SK-N-SH (cell line): Measurements from ENCODE around the gene TAF1L. TPM values are rescaled to one million over a fixed set of nuclear protein-coding genes. Genes with fewer than 3 reads are reported as not detected.

ENCODE experiments used
- CTCF ChIA-PET: fragments of 300-600, 350-600 bp; formaldehyde crosslinking; extraction: SDS; loops from one replicate; lab custom pipeline; 2021; lab: Yijun Ruan, JAX
- POLR2A ChIA-PET: fragments of 350-600 bp; sonication (Branson Sonifier 250); formaldehyde crosslinking; extraction: SDS; loops from one replicate; lab custom pipeline; 2020; ENCODE audit warnings: antibody characterized with exemption, inconsistent platforms; lab: Yijun Ruan, JAX
- DNase-seq: peaks from one replicate; pipeline ENCODE4 v3.0.0; 2012
- H2AFZ ChIP-seq: fragments of 200-600 bp; sonication (generic); 2 replicates; pipeline ENCODE4 v1.8.1; 2016; ENCODE audit warnings: antibody characterized with exemption, mild to moderate bottlenecking, low read depth
- H3F3A ChIP-seq: fragments of 200-600 bp; sonication (generic); replicated peaks from 2 replicates; pipeline ENCODE3; 2016; ENCODE audit warnings: antibody characterized with exemption, mild to moderate bottlenecking; ENCODE audit not compliant: insufficient read depth
- H3K27ac ChIP-seq, 2 experiments: fragments of 200-500 bp in 1 of 2; fragments of 200-600 bp in 1 of 2; sonication (Bioruptor generic) in 1 of 2; sonication (generic), shearing (Covaris generic) in 1 of 2; 2 replicates each; pipeline versions ENCODE4 v1.5.1 to v1.6.1; 2014 to 2016; ENCODE audit warnings: low read depth in 2 of 2, inconsistent platforms in 1 of 2, low read length in 1 of 2, mild to moderate bottlenecking in 1 of 2, mixed read lengths in 1 of 2
- H3K27me3 ChIP-seq: fragments of 200-600 bp; sonication (generic), shearing (Covaris generic); 2 replicates; pipeline ENCODE4 v1.6.1; 2016; ENCODE audit warnings: mixed run types; ENCODE audit not compliant: insufficient read depth
- H3K36me3 ChIP-seq, 2 experiments: fragments of 200-500 bp in 1 of 2; fragments of 200-600 bp in 1 of 2; sonication (Bioruptor generic) in 1 of 2; sonication (generic) in 1 of 2; replicated peaks in 1 of 2; 2 replicates each; pipeline versions ENCODE3 to v1.5.1; 2014 to 2016; ENCODE audit warnings: low read length in 1 of 2, mild to moderate bottlenecking in 1 of 2; ENCODE audit not compliant: insufficient read depth in 2 of 2, control insufficient read depth in 1 of 2
- H3K4me1 ChIP-seq, 2 experiments: fragments of 200-500 bp in 1 of 2; fragments of 200-600 bp in 1 of 2; sonication (Bioruptor generic) in 1 of 2; sonication (generic), shearing (Covaris generic) in 1 of 2; 2 replicates each; pipeline versions ENCODE4 v1.5.1 to v1.6.1; 2014 to 2016; ENCODE audit warnings: low read depth in 1 of 2, low read length in 1 of 2, mixed run types in 1 of 2; ENCODE audit not compliant: insufficient read depth in 2 of 2, control insufficient read depth in 1 of 2
- H3K4me2 ChIP-seq: fragments of 200-600 bp; sonication (generic), shearing (Covaris generic); 2 replicates; pipeline ENCODE4 v1.6.1; 2017; ENCODE audit warnings: mixed run types
- H3K4me3 ChIP-seq, 2 experiments: fragments of 200-500 bp in 1 of 2; fragments of 200-600 bp in 1 of 2; sonication (Bioruptor generic) in 1 of 2; sonication (generic), shearing (Covaris generic) in 1 of 2; 2 replicates each; pipeline versions ENCODE4 v1.5.1 to v1.8.1; 2014 to 2016; ENCODE audit warnings: low read depth in 2 of 2, inconsistent platforms in 1 of 2, low read length in 1 of 2, mild to moderate bottlenecking in 1 of 2, mixed read lengths in 1 of 2, moderate library complexity in 1 of 2
- H3K79me2 ChIP-seq: fragments of 200-600 bp; sonication (generic); 2 replicates; pipeline ENCODE4 v1.8.1; 2017; ENCODE audit warnings: mild to moderate bottlenecking; ENCODE audit not compliant: insufficient read depth
- H3K9ac ChIP-seq: fragments of 200-600 bp; sonication (generic); 2 replicates; pipeline ENCODE4 v1.6.1; 2017; ENCODE audit warnings: mixed run types
- H3K9me2 ChIP-seq: fragments of 200-600 bp; sonication (generic); 2 replicates; pipeline ENCODE4 v1.6.1; 2017; ENCODE audit warnings: mixed run types
- H3K9me3 ChIP-seq: fragments of 200-600 bp; sonication (generic); 2 replicates; pipeline ENCODE4 v1.6.1; 2017; ENCODE audit warnings: mixed run types, mild to moderate bottlenecking, moderate library complexity
- H4K20me1 ChIP-seq: fragments of 200-600 bp; sonication (generic); 2 replicates; pipeline ENCODE4 v1.6.1; 2017; ENCODE audit warnings: mild to moderate bottlenecking, mixed run types; ENCODE audit not compliant: insufficient read depth
- CHD2 ChIP-seq: fragments of 150-350 bp; IDR thresholded peaks from 2 replicates; pipeline ENCODE4 v1.6.1; 2018; ENCODE audit warnings: low read length; ENCODE audit not compliant: partially characterized antibody
- EP300 ChIP-seq, 2 experiments: IDR thresholded peaks; 2 replicates each; pipeline versions ENCODE4 v1.4.0 to v1.6.1; 2012; ENCODE audit warnings: borderline replicate concordance in 1 of 2, low read depth in 1 of 2, low read length in 1 of 2
- EZH2phosphoT487 ChIP-seq: fragments of 200-600 bp; sonication (generic); IDR thresholded peaks from 2 replicates; pipeline ENCODE4 v1.6.1; 2017; ENCODE audit warnings: low read depth, mixed run types, mild to moderate bottlenecking, antibody characterized with exemption, moderate library complexity, borderline replicate concordance
- GABPA ChIP-seq: IDR thresholded peaks from 2 replicates; pipeline ENCODE4 v1.4.0; 2012; ENCODE audit warnings: low read depth, mild to moderate bottlenecking
- GATA2 ChIP-seq: sonication (generic); formaldehyde crosslinking; IDR thresholded peaks from 2 replicates; pipeline ENCODE4 v1.5.0; 2020; ENCODE audit warnings: mild to moderate bottlenecking, missing genetic modification reagents
- JUND ChIP-seq: IDR thresholded peaks from 2 replicates; pipeline ENCODE4 v1.4.0; 2012
- MEF2A ChIP-seq: IDR thresholded peaks from 2 replicates; pipeline ENCODE4 v1.4.0; 2012; ENCODE audit warnings: low read depth, borderline replicate concordance
- PBX3 ChIP-seq: IDR thresholded peaks from 2 replicates; pipeline ENCODE4; 2012
- POLR2AphosphoS5 ChIP-seq: IDR thresholded peaks from 2 replicates; pipeline ENCODE4 v1.6.1; 2012; ENCODE audit warnings: low read depth, low read length
- RAD21 ChIP-seq: IDR thresholded peaks from 2 replicates; pipeline ENCODE4 v1.6.1; 2012; ENCODE audit warnings: mild to moderate bottlenecking, low read length
- SMC3 ChIP-seq: IDR thresholded peaks from 2 replicates; pipeline ENCODE4 v1.6.1; 2012; ENCODE audit warnings: low read depth, low read length, improper control_type of control experiment
- TCF12 ChIP-seq: IDR thresholded peaks from 2 replicates; pipeline ENCODE4 v1.4.0; 2012
- TEAD4 ChIP-seq: IDR thresholded peaks from 2 replicates; pipeline ENCODE4 v1.4.0; 2012; ENCODE audit warnings: mild to moderate bottlenecking, borderline replicate concordance; ENCODE audit not compliant: insufficient read depth
- USF1 ChIP-seq: IDR thresholded peaks from 2 replicates; pipeline ENCODE4 v1.4.0; 2012; ENCODE audit warnings: low read depth, borderline replicate concordance
- WGBS: methylation state at CpG from one replicate; pipeline ENCODE4 v1.1.6; 2017; ENCODE audit warnings: low lambda C conversion rate; 5-methylcytosine and 5-hydroxymethylcytosine counted together
- polyA plus RNA-seq, 3 experiments: library from polyadenylated mRNA; depleted of rRNA; stranded (reverse); fragments of >200 nt; gene quantifications; 2 replicates each; pipeline ENCODE4 v1.2.3, GENCODE V29; 2012
- TF ChIP-seq, protein P1 (sequence below): IDR thresholded peaks from 2 replicates; pipeline ENCODE4 v1.6.1; 2012; ENCODE audit warnings: mild to moderate bottlenecking, low read depth, low read length, moderate library complexity

The TAF1L gene
- polyA plus RNA-seq, 1 of the 3 experiments (the other 2 are of a cell fraction): not detected

DNA sequence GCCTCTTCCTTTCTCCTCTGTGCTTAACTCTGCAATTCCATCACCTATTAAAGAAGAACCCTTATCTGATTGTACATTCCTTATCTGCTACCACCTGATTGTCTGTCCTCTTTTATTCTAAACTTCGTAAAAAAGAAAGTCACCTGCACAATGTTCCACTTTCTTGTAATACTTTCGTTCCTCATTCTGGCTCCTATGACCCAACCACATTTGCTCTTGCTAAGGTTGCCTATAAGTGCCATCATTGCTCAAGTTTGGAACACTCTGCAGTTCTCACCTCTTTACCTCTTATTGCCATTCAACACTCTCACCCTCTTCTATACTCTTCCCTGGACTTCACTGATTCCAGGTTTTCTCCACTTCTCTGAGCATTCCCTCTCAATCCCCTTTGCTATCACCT lies 10.1 kb downstream of the TAF1L start:
- no peak overlapping the region for H3K27ac ChIP-seq
- H3K4me3 ChIP-seq: no peak overlapping the region
- H3K4me2 ChIP-seq: no peak overlapping the region
- no peak for DNase-seq
- H3K4me1 ChIP-seq: no peaks in the 10 kb centered on the region
- POLR2A ChIA-PET: no interaction called here
- no peak overlapping the region for H2AFZ ChIP-seq
- 17% methylated on average over 2 of the region's 2 CpGs for WGBS
- no peaks in the 10 kb centered on the region for H3F3A ChIP-seq
- H3K9me3 ChIP-seq: no peaks in the 10 kb centered on the region
- no peaks in the 10 kb centered on the region for H3K9me2 ChIP-seq
- CTCF ChIA-PET: no interaction called here
- H4K20me1 ChIP-seq: no peaks in the 10 kb centered on the region
- H3K9ac ChIP-seq: no peak overlapping the region
- H3K36me3 ChIP-seq: no peaks in the 10 kb centered on the region
- TF ChIP-seq USF1 (no peak), GABPA (no peak), RAD21 (no peak), PBX3 (no peak), EZH2phosphoT487 (no peak), MEF2A (no peak), SMC3 (no peak), TCF12 (no peak), JUND (no peak), CHD2 (no peak), GATA2 (CRISPR knock-in tag) (no peak), TEAD4 (no peak), EP300 (IDR thresholded peaks at IDR 0.05; ENCODE audit: borderline replicate concordance in 1 of 2, low read depth in 1 of 2, low read length in 1 of 2) (no peak), POLR2AphosphoS5 (no peak)
- TF ChIP-seq, protein P1, sequence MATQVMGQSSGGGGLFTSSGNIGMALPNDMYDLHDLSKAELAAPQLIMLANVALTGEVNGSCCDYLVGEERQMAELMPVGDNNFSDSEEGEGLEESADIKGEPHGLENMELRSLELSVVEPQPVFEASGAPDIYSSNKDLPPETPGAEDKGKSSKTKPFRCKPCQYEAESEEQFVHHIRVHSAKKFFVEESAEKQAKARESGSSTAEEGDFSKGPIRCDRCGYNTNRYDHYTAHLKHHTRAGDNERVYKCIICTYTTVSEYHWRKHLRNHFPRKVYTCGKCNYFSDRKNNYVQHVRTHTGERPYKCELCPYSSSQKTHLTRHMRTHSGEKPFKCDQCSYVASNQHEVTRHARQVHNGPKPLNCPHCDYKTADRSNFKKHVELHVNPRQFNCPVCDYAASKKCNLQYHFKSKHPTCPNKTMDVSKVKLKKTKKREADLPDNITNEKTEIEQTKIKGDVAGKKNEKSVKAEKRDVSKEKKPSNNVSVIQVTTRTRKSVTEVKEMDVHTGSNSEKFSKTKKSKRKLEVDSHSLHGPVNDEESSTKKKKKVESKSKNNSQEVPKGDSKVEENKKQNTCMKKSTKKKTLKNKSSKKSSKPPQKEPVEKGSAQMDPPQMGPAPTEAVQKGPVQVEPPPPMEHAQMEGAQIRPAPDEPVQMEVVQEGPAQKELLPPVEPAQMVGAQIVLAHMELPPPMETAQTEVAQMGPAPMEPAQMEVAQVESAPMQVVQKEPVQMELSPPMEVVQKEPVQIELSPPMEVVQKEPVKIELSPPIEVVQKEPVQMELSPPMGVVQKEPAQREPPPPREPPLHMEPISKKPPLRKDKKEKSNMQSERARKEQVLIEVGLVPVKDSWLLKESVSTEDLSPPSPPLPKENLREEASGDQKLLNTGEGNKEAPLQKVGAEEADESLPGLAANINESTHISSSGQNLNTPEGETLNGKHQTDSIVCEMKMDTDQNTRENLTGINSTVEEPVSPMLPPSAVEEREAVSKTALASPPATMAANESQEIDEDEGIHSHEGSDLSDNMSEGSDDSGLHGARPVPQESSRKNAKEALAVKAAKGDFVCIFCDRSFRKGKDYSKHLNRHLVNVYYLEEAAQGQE: no peak
- no peaks in the 10 kb centered on the region for H3K27me3 ChIP-seq
- no peaks in the 10 kb centered on the region for H3K79me2 ChIP-seq
